ENCODE data around the gene STRN. TPM values are rescaled to one million over a fixed set of nuclear protein-coding genes. Genes with fewer than 3 reads are reported as not detected.

Gene STRN
- total and polyA plus RNA-seq, 2 of the 13 experiments (the other 11 are each of a cell fraction or from before 2014, with no cell fraction given), result 10.4 to 19.3 TPM

- Histone ChIP-seq H3K4me1 (ENCODE audit: insufficient read depth, low read length) (no peaks in the 10 kb centered on the region), H3K4me3 (replicated peaks in 1 of 3; ENCODE audit: insufficient read depth in 1 of 3, low read depth in 2 of 3, low read length in 3 of 3) (no peak overlapping the region), H3K9ac (ENCODE audit: insufficient read depth, low read depth, low read length) (no peak overlapping the region), H2AFZ (ENCODE audit: low read length) (no peak overlapping the region), H3K4me2 (ENCODE audit: low read depth, low read length) (no peak overlapping the region), H3K79me2 (ENCODE audit: insufficient read depth, low read length) (no peaks in the 10 kb centered on the region), H4K20me1 (ENCODE audit: insufficient read depth, low read length) (no peaks in the 10 kb centered on the region), H3K27me3 (ENCODE audit: control insufficient read depth in 1 of 2, insufficient read depth in 2 of 2, low read length in 2 of 2) (no peaks in the 10 kb centered on the region), H3K36me3 (replicated peaks in 1 of 2; ENCODE audit: control insufficient read depth in 1 of 2, insufficient read depth in 2 of 2, low read length in 2 of 2) (peaks cover 3 to 30% of the 10 kb centered on the region in 2 experiments), H3K27ac (ENCODE audit: extremely low read length, insufficient read depth, low read length) (no peak overlapping the region), H3K9me3 (ENCODE audit: low read length) (no peaks in the 10 kb centered on the region)
- ChIA-PET POLR2A (no interaction called here), CTCF (ENCODE audit: low intra/inter-chr PET ratio, low total read pairs) (no interaction called here)
- no TSS peak for BruUV-seq (replicated peaks)
- intact Hi-C loops (cut with micrococcal nuclease; ENCODE audit: unreplicated experiment) (no loop called here), in situ Hi-C loops (cut with HindIII; ENCODE audit: extremely low pct_ligation_motif_present, low pct_unique_long_range_greater_than_20kb) (no loop called here)
- DNase-seq (ENCODE audit: low spot score), result no peak
- WGBS (ENCODE audit: low lambda C conversion rate), result 97% methylated on average over 4 of the region's 4 CpGs
- no peak for ATAC-seq
- no peak for FAIRE-seq
- TF ChIP-seq PLRG1 (conservative IDR thresholded peaks at IDR 0.05) (no peak), TEAD2 (CRISPR knock-in tag; IDR thresholded peaks at IDR 0.05) (no peak)
Measured at GRCh38 chr2:37013315-37013641, 46.9 kb upstream of the STRN start.

GRCh38 chr2:37011130-37011529, 44.8 kb upstream of the STRN start:
- no peaks in the 10 kb centered on the region for H4K20me1 ChIP-seq (ENCODE audit: insufficient read depth, low read length)
- no peak for ATAC-seq
- H3K4me3 ChIP-seq (replicated peaks in 1 of 3; ENCODE audit: insufficient read depth in 1 of 3, low read depth in 2 of 3, low read length in 3 of 3), result no peak overlapping the region
- BruUV-seq (replicated peaks), result TSS peak; percentile 23
- CTCF ChIA-PET (ENCODE audit: low intra/inter-chr PET ratio, low total read pairs), result no interaction called here
- peaks cover 4 to 34% of the 10 kb centered on the region in 2 experiments for H3K36me3 ChIP-seq (replicated peaks in 1 of 2; ENCODE audit: control insufficient read depth in 1 of 2, insufficient read depth in 2 of 2, low read length in 2 of 2)
- intact Hi-C loops (cut with micrococcal nuclease; ENCODE audit: unreplicated experiment), result no loop called here
- H3K4me2 ChIP-seq (ENCODE audit: low read depth, low read length), result no peak overlapping the region
- POLR2A ChIA-PET, result no interaction called here
- in situ Hi-C loops (cut with HindIII; ENCODE audit: extremely low pct_ligation_motif_present, low pct_unique_long_range_greater_than_20kb), result no loop called here
- H3K27me3 ChIP-seq (ENCODE audit: control insufficient read depth in 1 of 2, insufficient read depth in 2 of 2, low read length in 2 of 2), result no peaks in the 10 kb centered on the region
- WGBS (ENCODE audit: low lambda C conversion rate), result 96% methylated on average over 5 of the region's 5 CpGs
- H3K79me2 ChIP-seq (ENCODE audit: insufficient read depth, low read length), result no peaks in the 10 kb centered on the region
- no peak for TF ChIP-seq KLF13 (CRISPR knock-in tag; IDR thresholded peaks at IDR 0.05)
- TF ChIP-seq ZNF30 (CRISPR knock-in tag; IDR thresholded peaks at IDR 0.05), result no peak
- no peak for TF ChIP-seq CENPX (CRISPR knock-in tag; IDR thresholded peaks at IDR 0.05)
- TF ChIP-seq RXRB (CRISPR knock-in tag; IDR thresholded peaks at IDR 0.05; ENCODE audit: borderline replicate concordance), result no peak
- TF ChIP-seq NFE2 (CRISPR knock-in tag; IDR thresholded peaks at IDR 0.05), result no peak
- TF ChIP-seq ZSCAN25 (CRISPR knock-in tag; IDR thresholded peaks at IDR 0.05), result no peak
- TF ChIP-seq RORA (CRISPR knock-in tag; IDR thresholded peaks at IDR 0.05), result no peak
- no peak for TF ChIP-seq ERF (CRISPR knock-in tag; IDR thresholded peaks at IDR 0.05)
- TF ChIP-seq GMEB2 (CRISPR knock-in tag; IDR thresholded peaks at IDR 0.05; ENCODE audit: low read depth), result no peak
- TF ChIP-seq TRIM24 (CRISPR knock-in tag; IDR thresholded peaks at IDR 0.05), result no peak
- no peak for TF ChIP-seq RBM39 (IDR thresholded peaks at IDR 0.05; ENCODE audit: low read depth, low read length, poor library complexity, severe bottlenecking)
- no peak for TF ChIP-seq FOXC1 (CRISPR knock-in tag; IDR thresholded peaks at IDR 0.05; ENCODE audit: borderline replicate concordance)
- no peak for TF ChIP-seq ZFP37 (CRISPR knock-in tag; IDR thresholded peaks at IDR 0.05; ENCODE audit: borderline replicate concordance)
- TF ChIP-seq ZNF546 (CRISPR knock-in tag; conservative IDR thresholded peaks at IDR 0.05), result no peak
- TF ChIP-seq ZNF350 (CRISPR knock-in tag; IDR thresholded peaks at IDR 0.05; ENCODE audit: borderline replicate concordance, low read depth), result no peak
- no peak for TF ChIP-seq RXRA (CRISPR knock-in tag; IDR thresholded peaks at IDR 0.05)
- TF ChIP-seq ZNF33B (CRISPR knock-in tag; IDR thresholded peaks at IDR 0.05), result no peak
- no peak for TF ChIP-seq KDM1A (CRISPR knock-in tag; IDR thresholded peaks at IDR 0.05)
- no peaks in the 10 kb centered on the region for H3K4me1 ChIP-seq (ENCODE audit: insufficient read depth, low read length)
- no peak overlapping the region for H3K9ac ChIP-seq (ENCODE audit: insufficient read depth, low read depth, low read length)
- no peak for FAIRE-seq
- H3K9me3 ChIP-seq (ENCODE audit: low read length), result no peaks in the 10 kb centered on the region
- no peak overlapping the region for H3K27ac ChIP-seq (ENCODE audit: extremely low read length, insufficient read depth, low read length)
- H2AFZ ChIP-seq (ENCODE audit: low read length), result no peak overlapping the region
- no peak for DNase-seq (ENCODE audit: low spot score)
